ENCODE measurements around the gene KIAA0930.

DNA sequence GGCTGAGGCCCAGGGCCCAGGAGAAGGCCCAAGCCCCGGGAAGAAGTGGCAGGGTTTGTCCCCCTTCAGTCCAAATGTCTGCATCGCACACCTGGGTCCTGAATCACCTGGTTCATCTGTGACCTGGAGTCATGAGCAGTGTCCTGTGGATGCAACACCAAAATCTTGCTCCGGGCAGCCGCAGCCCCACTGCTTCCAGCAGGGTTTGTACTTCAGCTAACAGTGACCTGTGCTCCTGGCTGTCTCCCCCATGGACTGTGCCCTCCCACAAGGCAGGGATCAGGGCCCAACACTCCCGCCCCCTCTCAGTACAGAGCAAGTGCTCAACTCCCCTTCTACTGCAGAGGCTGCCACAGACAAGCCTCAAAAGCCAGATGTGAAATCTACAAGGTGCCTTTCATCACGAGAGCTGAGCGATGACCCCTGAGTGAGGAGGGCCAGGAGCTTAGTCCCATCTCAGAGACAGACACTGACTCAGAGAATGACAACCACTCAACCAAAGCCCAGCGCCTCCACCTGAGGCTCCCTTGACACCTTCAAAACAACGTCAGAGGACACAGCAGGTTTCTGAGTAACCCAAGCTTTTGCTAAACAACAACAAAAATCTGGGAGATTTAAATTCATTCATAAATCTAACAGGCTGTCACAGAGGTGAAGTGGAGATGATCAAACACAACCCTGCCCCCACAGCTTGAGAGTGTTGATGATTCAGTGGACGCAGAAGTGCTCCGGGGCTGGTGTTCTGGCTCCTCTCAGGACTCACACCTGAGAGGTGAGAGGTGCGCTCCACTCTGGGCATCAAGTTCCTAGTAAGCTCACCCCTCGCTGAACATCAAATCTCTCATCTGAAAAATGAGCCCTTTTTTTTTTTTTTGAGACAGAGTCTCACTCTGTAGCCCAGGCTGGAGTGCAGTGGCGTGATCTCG lies 3.4 kb downstream of the KIAA0930 start:
- TF ChIP-seq EZH2 (IDR thresholded peaks at IDR 0.05; ENCODE audit: borderline replicate concordance, low read length) (no peak), CTCF (IDR thresholded peaks at IDR 0.05; ENCODE audit: low read length) (no peak)
